NCI-H69 (cell line): ENCODE data around the gene IL23A.
"Not testable (repeated sequence)": the region's sequence is repeated elsewhere in the genome, so short reads cannot be mapped to it uniquely, and the experiment has no call there.

ENCODE experiments used
- DNase-seq: peaks from one replicate; lab custom pipeline; 2025; lab: John Stamatoyannopoulos, UW

The IL23A gene

GRCh38 chr12:56326126-56326525 lies 12.6 kb upstream of the IL23A start:
- DNase-seq: no peak

GRCh38 chr12:56326533-56326932 lies 12.2 kb upstream of the IL23A start:
- DNase-seq: peak; percentile 21

GRCh38 chr12:56330936-56331490 lies 7.7 kb upstream of the IL23A start:
- no peak for DNase-seq

- no peak for DNase-seq
Observed at GRCh38 chr12:56332512-56333196, 6.0 kb upstream of the IL23A start.

GRCh38 chr12:56333197-56333678 lies 5.4 kb upstream of the IL23A start:
- no peak for DNase-seq

- peak; percentile 99 for DNase-seq
Observed at GRCh38 chr12:56333679-56334489, 4.8 kb upstream of the IL23A start, which contains the start of gene PAN2. TSS of gene PAN2 (minus strand) at chr12:56334000. CDS start at chr12:56333094, 906 bp downstream.

GRCh38 chr12:56334490-56334793 lies 4.2 kb upstream of the IL23A start:
- no peak for DNase-seq

GRCh38 chr12:56335527-56335926 lies 3.2 kb upstream of the IL23A start:
- DNase-seq: not testable (repeated sequence)

GRCh38 chr12:56336361-56337167 lies 2.1 kb upstream of the IL23A start:
- no peak for DNase-seq

- no peak for DNase-seq
Observed at GRCh38 chr12:56337753-56338251, 882 bp upstream of the IL23A start.

- no peak for DNase-seq
Observed at GRCh38 chr12:56339158-56339422, 406 bp downstream of the IL23A start.

- no peak for DNase-seq
Observed at GRCh38 chr12:56341616-56342015, 2.9 kb downstream of the IL23A start.

- DNase-seq: not testable (repeated sequence)
Observed at GRCh38 chr12:56342290-56342689, 3.6 kb downstream of the IL23A start.

- peak; percentile 32 for DNase-seq
Observed at GRCh38 chr12:56346675-56347074, 8.0 kb downstream of the IL23A start.

- DNase-seq: not testable (repeated sequence)
Observed at GRCh38 chr12:56347255-56347654, 8.6 kb downstream of the IL23A start.

- no peak for DNase-seq
Observed at GRCh38 chr12:56348776-56349175, 10.1 kb downstream of the IL23A start.

- no peak for DNase-seq
Observed at GRCh38 chr12:56350662-56351061, 12.0 kb downstream of the IL23A start.

- no peak for DNase-seq
Observed at GRCh38 chr12:56351325-56351724, 12.6 kb downstream of the IL23A start.

GRCh38 chr12:56358836-56359532 lies 20.3 kb downstream of the IL23A start:
- no peak for DNase-seq

- DNase-seq: peak; percentile 100
Observed at GRCh38 chr12:56359851-56360767, 21.4 kb downstream of the IL23A start, which contains the start of gene STAT2. TSS of gene STAT2 (minus strand) at chr12:56360107. CDS start at chr12:56356571, 3,536 bp downstream.
